Measurements from ENCODE around the gene CLIC4.

DNA sequence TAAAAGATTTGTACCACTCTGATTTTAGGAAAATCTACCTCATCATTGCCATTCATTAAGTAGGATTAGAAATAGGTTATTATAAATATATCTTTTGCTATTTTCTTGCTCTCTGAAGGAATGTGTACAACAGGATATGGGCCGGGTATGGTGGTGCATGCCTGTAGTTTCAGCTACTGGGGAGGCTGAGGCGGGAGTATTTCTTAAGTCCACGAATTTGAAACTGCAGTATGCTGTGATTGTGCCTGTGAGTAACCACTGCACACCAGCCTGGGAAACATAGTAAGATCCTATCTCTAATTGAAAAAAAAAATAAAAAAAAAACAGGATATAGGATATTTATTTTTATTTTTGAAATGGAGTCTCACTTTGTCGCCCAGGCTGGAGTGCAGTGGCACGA is 50.0 kb downstream of the CLIC4 start:
- TF ChIP-seq, protein P1, sequence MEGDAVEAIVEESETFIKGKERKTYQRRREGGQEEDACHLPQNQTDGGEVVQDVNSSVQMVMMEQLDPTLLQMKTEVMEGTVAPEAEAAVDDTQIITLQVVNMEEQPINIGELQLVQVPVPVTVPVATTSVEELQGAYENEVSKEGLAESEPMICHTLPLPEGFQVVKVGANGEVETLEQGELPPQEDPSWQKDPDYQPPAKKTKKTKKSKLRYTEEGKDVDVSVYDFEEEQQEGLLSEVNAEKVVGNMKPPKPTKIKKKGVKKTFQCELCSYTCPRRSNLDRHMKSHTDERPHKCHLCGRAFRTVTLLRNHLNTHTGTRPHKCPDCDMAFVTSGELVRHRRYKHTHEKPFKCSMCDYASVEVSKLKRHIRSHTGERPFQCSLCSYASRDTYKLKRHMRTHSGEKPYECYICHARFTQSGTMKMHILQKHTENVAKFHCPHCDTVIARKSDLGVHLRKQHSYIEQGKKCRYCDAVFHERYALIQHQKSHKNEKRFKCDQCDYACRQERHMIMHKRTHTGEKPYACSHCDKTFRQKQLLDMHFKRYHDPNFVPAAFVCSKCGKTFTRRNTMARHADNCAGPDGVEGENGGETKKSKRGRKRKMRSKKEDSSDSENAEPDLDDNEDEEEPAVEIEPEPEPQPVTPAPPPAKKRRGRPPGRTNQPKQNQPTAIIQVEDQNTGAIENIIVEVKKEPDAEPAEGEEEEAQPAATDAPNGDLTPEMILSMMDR (IDR thresholded peaks at IDR 0.05) = no peak
- no peak for TF ChIP-seq POLR2A (IDR thresholded peaks at IDR 0.05)

Data from upper lobe of left lung (tissue), 4 donors.